ENCODE measurements around the gene CRELD1. TPM values are rescaled to one million over a fixed set of nuclear protein-coding genes. Genes with fewer than 3 reads are reported as not detected.
A peak's percentile ranks its signal among the peaks of the same experiment; 100 is the strongest.
"Not testable (repeated sequence)": the region's sequence is repeated elsewhere in the genome, so short reads cannot be mapped to it uniquely, and the experiment has no call there.

CRELD1 gene
- total and polyA plus RNA-seq, 5 donors from 2014 or later: 20.5 to 26.5 (median 24.6) TPM

- Histone ChIP-seq H3K27ac (ENCODE audit: insufficient read depth, low read length, poor library complexity, severe bottlenecking) (no peak overlapping the region), H3K4me1 (ENCODE audit: control insufficient read depth, insufficient read depth, low read length, poor library complexity, severe bottlenecking) (peaks cover 17% of the 10 kb centered on the region), H3K27me3 (ENCODE audit: control insufficient read depth, insufficient read depth, low read length) (no peaks in the 10 kb centered on the region), H3K36me3 (ENCODE audit: control insufficient read depth, insufficient read depth, low read length) (peaks cover 12% of the 10 kb centered on the region), H3K9me3 (ENCODE audit: control insufficient read depth in 2 of 2, low read length in 2 of 2) (no peaks in the 10 kb centered on the region), H3K4me3 (ENCODE audit: low read depth, low read length) (no peak overlapping the region)
- ATAC-seq (ENCODE audit: low read depth in 2 of 2) (no peak), DNase-seq (no peak)
- H3K9me3 Mint-ChIP-seq: no peaks in the 10 kb centered on the region
- H3K27ac Mint-ChIP-seq: peak overlapping the region in 1 of 3 donors; percentile 63
- peaks cover 12 to 27% (median 20%) of the 10 kb centered on the region in 4 donors for H3K4me1 Mint-ChIP-seq
- H3K4me3 Mint-ChIP-seq: no peak overlapping the region
- H3K36me3 Mint-ChIP-seq: peaks cover 21% of the 10 kb centered on the region
- H3K27me3 Mint-ChIP-seq: no peaks in the 10 kb centered on the region
Observed at GRCh38 chr3:9938966-9939365, 5.3 kb downstream of the CRELD1 start.

- H3K27ac Mint-ChIP-seq; H3K27me3 ChIP-seq (ENCODE audit: control insufficient read depth, insufficient read depth, low read length); H3K4me3 ChIP-seq (ENCODE audit: low read depth, low read length); H3K27me3 Mint-ChIP-seq; H3K9me3 ChIP-seq (ENCODE audit: control insufficient read depth in 2 of 2, low read length in 2 of 2); ATAC-seq (ENCODE audit: low read depth in 2 of 2); H3K4me1 ChIP-seq (ENCODE audit: control insufficient read depth, insufficient read depth, low read length, poor library complexity, severe bottlenecking); H3K27ac ChIP-seq (ENCODE audit: insufficient read depth, low read length, poor library complexity, severe bottlenecking); H3K9me3 Mint-ChIP-seq; H3K4me3 Mint-ChIP-seq; DNase-seq: not testable (repeated sequence)
- Mint-ChIP-seq H3K4me1 (peaks cover 9 to 18% (median 12%) of the 10 kb centered on the region in 4 donors), H3K36me3 (peaks cover 21% of the 10 kb centered on the region)
- peaks cover 12% of the 10 kb centered on the region for H3K36me3 ChIP-seq (ENCODE audit: control insufficient read depth, insufficient read depth, low read length)
Observed at GRCh38 chr3:9939906-9940305, 6.3 kb downstream of the CRELD1 start.

- Mint-ChIP-seq H3K36me3 (peaks cover 14% of the 10 kb centered on the region), H3K27ac (peak overlapping the region in 1 of 3 donors; percentile 26)
Observed at GRCh38 chr3:9940746-9941145, 7.1 kb downstream of the CRELD1 start.

GRCh38 chr3:9942164-9942563 lies 8.5 kb downstream of the CRELD1 start:
- Mint-ChIP-seq H3K27ac (peak overlapping the region in 2 of 3 donors; percentile 15 to 29), H3K27me3 (peaks cover 6% of the 10 kb centered on the region), H3K9me3 (no peaks in the 10 kb centered on the region), H3K4me3 (peak overlapping the region in 1 of 4 donors; percentile 50), H3K36me3 (peaks cover 13% of the 10 kb centered on the region), H3K4me1 (peaks cover 0 to 8% (median 3%) of the 10 kb centered on the region in 4 donors)
- H3K4me1 ChIP-seq (ENCODE audit: control insufficient read depth, insufficient read depth, low read length, poor library complexity, severe bottlenecking): no peaks in the 10 kb centered on the region
- no peak overlapping the region for H3K27ac ChIP-seq (ENCODE audit: insufficient read depth, low read length, poor library complexity, severe bottlenecking)
- ATAC-seq (ENCODE audit: low read depth in 2 of 2) (no peak), DNase-seq (no peak)
- H3K9me3 ChIP-seq (ENCODE audit: control insufficient read depth in 2 of 2, low read length in 2 of 2): no peaks in the 10 kb centered on the region
- no peak overlapping the region for H3K4me3 ChIP-seq (ENCODE audit: low read depth, low read length)
- no peaks in the 10 kb centered on the region for H3K27me3 ChIP-seq (ENCODE audit: control insufficient read depth, insufficient read depth, low read length)
- peaks cover 8% of the 10 kb centered on the region for H3K36me3 ChIP-seq (ENCODE audit: control insufficient read depth, insufficient read depth, low read length)

More at GRCh38 chr3:9940746-9941145, 7.1 kb downstream of the CRELD1 start:
- Mint-ChIP-seq H3K27me3 (peaks cover 6% of the 10 kb centered on the region), H3K4me1 (peaks cover 6 to 14% (median 6%) of the 10 kb centered on the region in 4 donors), H3K4me3 (no peak overlapping the region), H3K9me3 (no peaks in the 10 kb centered on the region)
- no peaks in the 10 kb centered on the region for H3K27me3 ChIP-seq (ENCODE audit: control insufficient read depth, insufficient read depth, low read length)
- H3K36me3 ChIP-seq (ENCODE audit: control insufficient read depth, insufficient read depth, low read length): peaks cover 12% of the 10 kb centered on the region
- DNase-seq (no peak), ATAC-seq (ENCODE audit: low read depth in 2 of 2) (no peak)
- no peaks in the 10 kb centered on the region for H3K9me3 ChIP-seq (ENCODE audit: control insufficient read depth in 2 of 2, low read length in 2 of 2)
- no peak overlapping the region for H3K4me3 ChIP-seq (ENCODE audit: low read depth, low read length)
- no peak overlapping the region for H3K27ac ChIP-seq (ENCODE audit: insufficient read depth, low read length, poor library complexity, severe bottlenecking)
- H3K4me1 ChIP-seq (ENCODE audit: control insufficient read depth, insufficient read depth, low read length, poor library complexity, severe bottlenecking): no peaks in the 10 kb centered on the region

GRCh38 chr3:9942934-9943690 lies 9.5 kb downstream of the CRELD1 start:
- H3K27me3 ChIP-seq (ENCODE audit: control insufficient read depth, insufficient read depth, low read length): no peaks in the 10 kb centered on the region
- no peak for ATAC-seq (ENCODE audit: low read depth in 2 of 2)
- Mint-ChIP-seq H3K4me1 (peaks cover 0 to 7% (median 3%) of the 10 kb centered on the region in 4 donors), H3K36me3 (peaks cover 11% of the 10 kb centered on the region), H3K27me3 (peaks cover 6% of the 10 kb centered on the region), H3K27ac (peak overlapping the region in 2 of 3 donors; percentile 29 to 94), H3K9me3 (no peaks in the 10 kb centered on the region), H3K4me3 (no peak overlapping the region)
- no peak for DNase-seq
- H3K9me3 ChIP-seq (ENCODE audit: control insufficient read depth in 2 of 2, low read length in 2 of 2): no peaks in the 10 kb centered on the region
- no peak overlapping the region for H3K4me3 ChIP-seq (ENCODE audit: low read depth, low read length)
- H3K36me3 ChIP-seq (ENCODE audit: control insufficient read depth, insufficient read depth, low read length): no peaks in the 10 kb centered on the region
- H3K27ac ChIP-seq (ENCODE audit: insufficient read depth, low read length, poor library complexity, severe bottlenecking): no peak overlapping the region
- no peaks in the 10 kb centered on the region for H3K4me1 ChIP-seq (ENCODE audit: control insufficient read depth, insufficient read depth, low read length, poor library complexity, severe bottlenecking)

- H3K4me3 ChIP-seq (ENCODE audit: low read depth, low read length): no peak overlapping the region
- DNase-seq (no peak), ATAC-seq (ENCODE audit: low read depth in 2 of 2) (no peak)
- H3K4me1 ChIP-seq (ENCODE audit: control insufficient read depth, insufficient read depth, low read length, poor library complexity, severe bottlenecking): no peaks in the 10 kb centered on the region
- no peaks in the 10 kb centered on the region for H3K9me3 Mint-ChIP-seq
- peaks cover 0 to 7% (median 3%) of the 10 kb centered on the region in 4 donors for H3K4me1 Mint-ChIP-seq
- H3K27ac Mint-ChIP-seq: no peak overlapping the region
- H3K4me3 Mint-ChIP-seq: peak overlapping the region in 2 of 4 donors; percentile 39 to 47
- H3K27me3 Mint-ChIP-seq: peaks cover 6% of the 10 kb centered on the region
- H3K27me3 ChIP-seq (ENCODE audit: control insufficient read depth, insufficient read depth, low read length): no peaks in the 10 kb centered on the region
- no peaks in the 10 kb centered on the region for H3K9me3 ChIP-seq (ENCODE audit: control insufficient read depth in 2 of 2, low read length in 2 of 2)
- no peak overlapping the region for H3K27ac ChIP-seq (ENCODE audit: insufficient read depth, low read length, poor library complexity, severe bottlenecking)
- no peaks in the 10 kb centered on the region for H3K36me3 ChIP-seq (ENCODE audit: control insufficient read depth, insufficient read depth, low read length)
- peaks cover 9% of the 10 kb centered on the region for H3K36me3 Mint-ChIP-seq
Observed at GRCh38 chr3:9944271-9944670, 10.6 kb downstream of the CRELD1 start.

- peak overlapping the region in 2 of 4 donors; percentile 53 to 54 for H3K4me3 Mint-ChIP-seq
- Histone ChIP-seq H3K4me1 (ENCODE audit: control insufficient read depth, insufficient read depth, low read length, poor library complexity, severe bottlenecking) (no peaks in the 10 kb centered on the region), H3K27ac (ENCODE audit: insufficient read depth, low read length, poor library complexity, severe bottlenecking) (no peak overlapping the region), H3K27me3 (ENCODE audit: control insufficient read depth, insufficient read depth, low read length) (no peaks in the 10 kb centered on the region), H3K4me3 (ENCODE audit: low read depth, low read length) (no peak overlapping the region), H3K36me3 (ENCODE audit: control insufficient read depth, insufficient read depth, low read length) (no peaks in the 10 kb centered on the region), H3K9me3 (ENCODE audit: control insufficient read depth in 2 of 2, low read length in 2 of 2) (no peaks in the 10 kb centered on the region)
- no peak overlapping the region for H3K27ac Mint-ChIP-seq
- H3K4me1 Mint-ChIP-seq: peaks cover 0 to 8% (median 3%) of the 10 kb centered on the region in 4 donors
- H3K27me3 Mint-ChIP-seq: peaks cover 6% of the 10 kb centered on the region
- H3K36me3 Mint-ChIP-seq: peaks cover 9% of the 10 kb centered on the region
- no peaks in the 10 kb centered on the region for H3K9me3 Mint-ChIP-seq
- DNase-seq (no peak), ATAC-seq (ENCODE audit: low read depth in 2 of 2) (no peak)
Observed at GRCh38 chr3:9945358-9945757, 11.7 kb downstream of the CRELD1 start.

All from CD4-positive, CD25-positive, alpha-beta regulatory T cell (primary cell).